ENCODE data around the gene TMEM232.

GRCh38 chr5:110549301-110549700, 177.2 kb downstream of the TMEM232 start:
- no peak for TF ChIP-seq CTCF (IDR thresholded peaks at IDR 0.05)
- TF ChIP-seq POLR2A (IDR thresholded peaks at IDR 0.05), result no peak

Data from stomach (tissue), 4 donors.